Lung (tissue), 12 donors: ENCODE data around the gene PPP2R5C. TPM values are rescaled to one million over a fixed set of nuclear protein-coding genes. Genes with fewer than 3 reads are reported as not detected.
"Not testable (repeated sequence)": the region's sequence is repeated elsewhere in the genome, so short reads cannot be mapped to it uniquely, and the experiment has no call there.

Source experiments
- ATAC-seq: fragments of 200-7000 bp; cut with Tn5 transposase; one replicate; pipeline ENCODE4 v1.9.1; 2020; ENCODE audit warnings: moderate number of reproducible peaks; ENCODE audit not compliant: insufficient read depth, low FRiP score
- DNase-seq, 3 donors: peaks; one replicate each; pipeline ENCODE4 v3.0.0-alpha.2; 2013 to 2017
- H3K27ac ChIP-seq, 2 donors: one replicate each; pipeline ENCODE4 v1.5.1; 2013; ENCODE audit warnings: mild to moderate bottlenecking in 2 of 2, moderate library complexity in 2 of 2, control low read depth in 1 of 2, inconsistent platforms in 1 of 2, low read depth in 1 of 2, low read length in 1 of 2
- H3K27me3 ChIP-seq, 3 donors: one replicate each; pipeline ENCODE4 v1.5.1; 2013; ENCODE audit warnings: low read length in 2 of 3; ENCODE audit not compliant: control insufficient read depth in 3 of 3, insufficient read depth in 3 of 3
- H3K36me3 ChIP-seq, 4 donors: one replicate each; pipeline ENCODE4 v1.5.1; 2013; ENCODE audit warnings: low read length in 4 of 4, mild to moderate bottlenecking in 1 of 4, moderate library complexity in 1 of 4; ENCODE audit not compliant: control insufficient read depth in 4 of 4, insufficient read depth in 4 of 4
- H3K4me1 ChIP-seq, 5 donors: one replicate each; pipeline ENCODE4 v1.5.1; 2013; ENCODE audit warnings: low read length in 5 of 5, mild to moderate bottlenecking in 2 of 5, moderate library complexity in 1 of 5; ENCODE audit not compliant: control insufficient read depth in 5 of 5, insufficient read depth in 5 of 5
- H3K4me3 ChIP-seq: one replicate; pipeline ENCODE4 v1.5.1; 2013; ENCODE audit warnings: mild to moderate bottlenecking, control low read depth, moderate library complexity
- H3K9ac ChIP-seq, 2 donors: one replicate each; pipeline ENCODE4 v1.5.1; 2013; ENCODE audit warnings: low read length in 2 of 2, control low read depth in 1 of 2; ENCODE audit not compliant: insufficient read depth in 1 of 2
- H3K9me3 ChIP-seq, 4 donors: one replicate each; pipeline ENCODE4 v1.5.1; 2013; ENCODE audit warnings: low read length in 3 of 4, mild to moderate bottlenecking in 1 of 4, moderate library complexity in 1 of 4; ENCODE audit not compliant: control insufficient read depth in 4 of 4, insufficient read depth in 3 of 4
- WGBS, 2 donors: extraction: QIAGEN DNeasy Blood & Tissue Kit; methylation state at CpG; one replicate each; pipeline ENCODE4 v1.1.7; 2013; 5-methylcytosine and 5-hydroxymethylcytosine counted together
- polyA plus RNA-seq, 2 donors: library from polyadenylated mRNA; stranded (reverse); fragments of 200-250 nt; gene quantifications; one replicate each; pipeline ENCODE4 v1.2.1, GENCODE V29; 2013
- total RNA-seq, 2 donors: library from RNA; depleted of rRNA in 1 of 2; stranded (reverse); fragments of >200 nt in 1 of 2; gene quantifications; one replicate each; pipeline ENCODE4 v1.2.1, GENCODE V29; 2014 to 2021
- TF ChIP-seq, protein P1 (sequence below): IDR thresholded peaks from 2 replicates; pipeline ENCODE4 v1.5.1; 2012; ENCODE audit warnings: mild to moderate bottlenecking; ENCODE audit errors: control extremely low read depth, extremely low read depth
- donor health status: control.
- donor health status: control.
- donor health status: Bipolar disorder and iron deficiency.
- donor health status: healthy.
- donor health status: DM: yes; HTN: yes; CAD: no.

PPP2R5C gene
- total and polyA plus RNA-seq, 4 donors, result 66.6 to 180 (median 126) TPM

DNA sequence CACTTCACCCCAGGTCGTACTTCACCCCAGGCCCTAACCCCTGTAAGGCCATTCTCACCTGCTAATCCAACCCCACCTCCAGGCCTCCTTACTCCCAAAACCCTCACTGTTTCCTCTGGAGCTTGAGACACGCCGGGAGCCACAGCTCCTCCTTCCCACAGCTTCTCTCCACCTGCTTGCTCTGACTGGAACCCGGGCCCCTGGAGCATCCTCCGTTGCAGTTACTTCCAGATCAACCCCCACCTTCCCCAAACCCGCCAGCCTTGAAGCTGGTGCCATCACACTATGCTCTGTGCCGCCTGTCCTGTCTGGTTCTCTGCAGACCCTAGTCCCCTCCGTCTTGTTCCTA is 34.6 kb upstream of the PPP2R5C start:
- Histone ChIP-seq H3K9me3 (no peaks in the 10 kb centered on the region), H3K36me3 (no peaks in the 10 kb centered on the region), H3K4me1 (peaks cover 0 to 6% (median 0%) of the 10 kb centered on the region in 5 donors), H3K4me3 (no peak overlapping the region), H3K9ac (no peak overlapping the region), H3K27ac (no peak overlapping the region), H3K27me3 (no peaks in the 10 kb centered on the region)
- DNase-seq (no peak), ATAC-seq (no peak)
- TF ChIP-seq, protein P1, sequence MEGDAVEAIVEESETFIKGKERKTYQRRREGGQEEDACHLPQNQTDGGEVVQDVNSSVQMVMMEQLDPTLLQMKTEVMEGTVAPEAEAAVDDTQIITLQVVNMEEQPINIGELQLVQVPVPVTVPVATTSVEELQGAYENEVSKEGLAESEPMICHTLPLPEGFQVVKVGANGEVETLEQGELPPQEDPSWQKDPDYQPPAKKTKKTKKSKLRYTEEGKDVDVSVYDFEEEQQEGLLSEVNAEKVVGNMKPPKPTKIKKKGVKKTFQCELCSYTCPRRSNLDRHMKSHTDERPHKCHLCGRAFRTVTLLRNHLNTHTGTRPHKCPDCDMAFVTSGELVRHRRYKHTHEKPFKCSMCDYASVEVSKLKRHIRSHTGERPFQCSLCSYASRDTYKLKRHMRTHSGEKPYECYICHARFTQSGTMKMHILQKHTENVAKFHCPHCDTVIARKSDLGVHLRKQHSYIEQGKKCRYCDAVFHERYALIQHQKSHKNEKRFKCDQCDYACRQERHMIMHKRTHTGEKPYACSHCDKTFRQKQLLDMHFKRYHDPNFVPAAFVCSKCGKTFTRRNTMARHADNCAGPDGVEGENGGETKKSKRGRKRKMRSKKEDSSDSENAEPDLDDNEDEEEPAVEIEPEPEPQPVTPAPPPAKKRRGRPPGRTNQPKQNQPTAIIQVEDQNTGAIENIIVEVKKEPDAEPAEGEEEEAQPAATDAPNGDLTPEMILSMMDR, result no peak
- WGBS, 2 donors, result 81 to 82% methylated on average over 8 of the region's 8 CpGs

DNA sequence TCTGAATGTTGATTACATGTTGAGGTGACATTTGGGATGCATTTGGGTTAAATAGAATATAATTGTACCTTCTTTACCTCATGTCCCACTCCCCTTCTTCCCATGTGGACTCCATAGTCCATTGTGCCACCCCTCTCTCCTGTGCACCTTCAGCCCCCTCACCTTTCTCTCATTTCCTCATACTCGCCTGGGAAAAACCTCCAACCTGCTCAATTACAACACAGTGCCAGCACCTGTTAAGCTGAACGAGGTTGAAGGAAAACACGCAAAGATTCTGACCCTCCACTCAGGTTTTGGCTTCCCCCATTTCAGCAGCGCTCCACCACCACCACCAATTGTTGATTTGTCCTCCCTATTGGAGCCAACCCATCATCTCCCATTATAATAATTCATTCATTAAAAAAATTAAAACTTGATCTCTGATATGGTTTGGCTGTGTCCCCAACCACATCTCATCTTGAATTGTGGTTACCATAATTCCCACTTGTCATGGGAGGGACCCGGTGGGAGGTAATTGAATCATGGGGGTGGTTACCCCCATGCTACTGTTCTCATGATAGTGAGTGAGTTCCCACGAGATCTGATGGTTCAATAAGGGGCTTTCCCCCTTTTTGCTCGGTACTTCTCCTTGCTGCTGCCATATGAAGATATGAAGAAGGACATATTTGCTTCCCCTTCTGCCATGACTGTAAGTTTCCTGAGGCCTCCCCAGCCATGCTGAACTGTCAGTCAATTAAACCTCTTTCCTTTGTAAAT is 33.7 kb upstream of the PPP2R5C start:
- ATAC-seq (no peak), DNase-seq (no peak)
- no peak overlapping the region for H3K4me3 ChIP-seq
- no peak overlapping the region for H3K27ac ChIP-seq
- 63 to 68% methylated on average over 7 of the region's 7 CpGs for WGBS, 2 donors
- no peaks in the 10 kb centered on the region for H3K36me3 ChIP-seq
- peaks cover 0 to 6% (median 0%) of the 10 kb centered on the region in 5 donors for H3K4me1 ChIP-seq
- TF ChIP-seq, protein P1, result no peak
- H3K9me3 ChIP-seq, result no peaks in the 10 kb centered on the region
- no peak overlapping the region for H3K9ac ChIP-seq
- H3K27me3 ChIP-seq, result no peaks in the 10 kb centered on the region

DNA sequence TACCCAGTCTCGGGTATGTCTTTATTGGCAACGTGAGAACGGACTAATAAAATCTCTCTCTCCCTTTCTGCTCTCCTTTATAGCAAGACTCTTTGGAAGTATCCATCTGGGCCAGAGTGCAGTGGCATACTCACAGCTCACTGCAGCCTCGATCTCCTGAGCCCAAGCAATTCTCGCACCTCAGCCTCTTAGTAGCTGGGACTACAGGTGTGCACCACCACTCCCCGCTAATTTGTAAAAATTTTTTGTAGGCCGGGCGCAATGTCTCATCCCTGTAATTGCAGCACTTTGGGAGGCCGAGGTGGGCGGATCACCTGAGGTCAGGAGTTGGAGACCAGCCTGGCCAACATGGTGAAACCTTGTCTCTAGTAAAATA is 33.2 kb upstream of the PPP2R5C start:
- no peak for ATAC-seq
- TF ChIP-seq, protein P1, result no peak
- Histone ChIP-seq H3K9me3 (no peaks in the 10 kb centered on the region), H3K4me1 (peaks cover 0 to 6% (median 0%) of the 10 kb centered on the region in 5 donors), H3K27me3 (no peaks in the 10 kb centered on the region), H3K4me3 (no peak overlapping the region), H3K27ac (no peak overlapping the region), H3K36me3 (no peaks in the 10 kb centered on the region), H3K9ac (no peak overlapping the region)
- 88 to 91% methylated on average over 10 of the region's 10 CpGs for WGBS, 2 donors
- DNase-seq, result no peak

DNA sequence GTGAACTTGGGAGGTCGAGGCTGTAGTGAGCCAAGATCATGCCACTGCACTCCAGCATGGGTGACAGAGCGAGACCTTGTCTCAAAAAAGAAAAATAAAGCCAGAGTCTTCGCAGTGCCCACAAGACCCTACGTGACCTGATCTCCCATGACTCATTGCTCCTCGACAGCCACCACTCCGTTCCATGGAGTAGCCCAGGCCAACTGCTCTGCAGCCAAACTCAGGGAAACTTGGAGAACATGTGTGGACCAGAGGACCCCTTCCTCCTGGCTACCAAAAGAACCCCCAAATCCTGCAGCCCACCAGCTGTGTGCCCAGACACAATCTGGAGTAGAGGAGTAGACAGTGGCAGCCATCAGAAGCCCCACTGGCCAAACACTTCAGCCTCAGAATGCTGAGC is 32.1 kb upstream of the PPP2R5C start:
- no peak overlapping the region for H3K27ac ChIP-seq
- H3K4me3 ChIP-seq, result no peak overlapping the region
- H3K9me3 ChIP-seq, result no peaks in the 10 kb centered on the region
- H3K36me3 ChIP-seq, result no peaks in the 10 kb centered on the region
- no peak overlapping the region for H3K9ac ChIP-seq
- ATAC-seq (no peak), DNase-seq (no peak)
- H3K4me1 ChIP-seq, result peaks cover 0 to 6% (median 0%) of the 10 kb centered on the region in 5 donors
- H3K27me3 ChIP-seq, result no peaks in the 10 kb centered on the region
- TF ChIP-seq, protein P1, result no peak
- WGBS, 2 donors, result 91 to 93% methylated on average over 6 of the region's 6 CpGs

DNA sequence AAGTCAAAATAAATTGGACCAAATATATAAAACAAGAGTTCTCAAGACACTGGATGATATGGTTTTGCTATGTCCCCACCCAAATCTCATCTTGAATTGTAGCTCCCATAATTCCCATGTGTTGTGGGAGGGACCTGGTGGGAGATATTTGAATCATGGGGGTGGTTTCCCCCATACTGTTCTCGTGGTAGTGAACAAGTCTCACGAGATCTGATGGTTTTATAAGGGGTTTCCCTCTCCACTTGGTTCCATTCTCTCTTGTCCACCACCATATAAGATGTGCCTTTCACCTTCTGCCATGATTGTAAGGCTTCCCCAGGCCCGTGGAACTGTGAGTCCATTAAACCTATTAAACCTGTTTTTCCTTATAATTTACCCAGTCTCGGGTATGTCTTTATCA is 31.4 kb upstream of the PPP2R5C start:
- not testable (repeated sequence) for H3K9ac ChIP-seq, H3K9me3 ChIP-seq, H3K4me3 ChIP-seq, DNase-seq, H3K4me1 ChIP-seq, ATAC-seq, H3K27ac ChIP-seq, H3K36me3 ChIP-seq, H3K27me3 ChIP-seq
- WGBS, 2 donors, result 85 to 93% methylated on average over 4 of the region's 4 CpGs
